ENCODE results near the gene METTL1.

METTL1 gene

DNA sequence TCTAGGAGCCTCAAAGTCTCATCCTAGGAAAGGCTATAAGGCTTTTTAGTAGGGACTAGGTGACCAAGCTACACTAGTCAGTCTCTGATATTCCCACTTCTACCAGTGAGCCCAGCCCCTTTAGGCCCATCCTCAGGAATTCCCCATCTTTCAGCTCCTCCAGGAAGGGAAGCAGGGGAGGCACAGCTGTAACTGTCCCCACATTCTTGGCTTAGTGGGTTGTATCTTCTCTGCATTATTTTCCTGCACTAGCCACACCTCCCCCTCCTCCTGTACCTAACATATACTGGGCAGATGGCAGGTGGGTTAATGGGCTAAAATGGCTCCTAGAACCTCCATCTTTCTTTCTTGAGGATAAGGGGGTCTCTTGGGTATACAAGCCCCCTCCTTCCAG, 4.6 kb downstream of the METTL1 start:
- no peak for DNase-seq (ENCODE audit: low read depth)

DNA sequence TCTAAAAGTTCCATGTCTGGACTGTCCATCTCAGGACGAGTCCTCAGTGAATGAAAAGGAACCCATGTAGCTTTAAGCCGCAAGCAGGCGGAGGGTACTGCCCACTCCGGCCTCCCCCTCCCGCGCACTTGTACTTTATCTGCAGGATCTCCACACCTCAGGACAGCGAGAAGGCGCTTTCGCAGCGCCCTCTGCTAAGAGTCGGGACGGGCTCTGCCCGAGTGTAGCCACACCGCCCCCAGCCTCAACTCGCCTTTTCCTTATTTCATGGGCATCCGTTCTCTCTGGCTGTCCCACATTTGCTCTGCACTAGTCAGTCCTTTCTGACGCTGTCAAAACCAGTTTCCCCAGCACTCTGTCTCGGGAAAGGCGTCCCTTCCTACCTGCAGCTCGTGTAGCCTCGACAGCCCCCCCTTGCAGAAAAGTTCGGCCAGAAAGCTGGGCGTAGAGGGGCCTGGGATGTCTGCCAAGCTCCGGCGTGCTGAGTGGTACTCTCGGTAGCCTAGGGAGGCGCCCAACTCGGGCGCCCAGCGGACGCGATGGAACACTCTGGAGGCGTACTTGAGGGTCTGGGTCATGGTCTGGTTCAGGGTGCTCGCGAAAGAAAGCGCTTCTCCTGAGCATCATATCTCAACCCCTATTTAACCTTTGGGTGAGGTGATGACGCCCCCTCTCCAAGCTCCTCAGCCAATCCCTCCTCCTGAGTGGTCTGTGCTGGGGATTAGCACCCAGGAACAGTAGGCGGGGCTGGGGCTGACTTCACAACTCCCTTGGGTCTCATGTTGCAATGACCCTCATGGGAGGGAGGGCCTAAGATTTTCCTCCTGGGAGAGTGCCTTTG, 5.2 kb downstream of the METTL1 start, which contains the start of gene CYP27B1:
Gene CYP27B1 (minus strand): TSS at position 615 of the 841 bp plus-strand sequence. CDS start 37 bp downstream, at position 578.
- DNase-seq (ENCODE audit: low read depth), result no peak

DNA sequence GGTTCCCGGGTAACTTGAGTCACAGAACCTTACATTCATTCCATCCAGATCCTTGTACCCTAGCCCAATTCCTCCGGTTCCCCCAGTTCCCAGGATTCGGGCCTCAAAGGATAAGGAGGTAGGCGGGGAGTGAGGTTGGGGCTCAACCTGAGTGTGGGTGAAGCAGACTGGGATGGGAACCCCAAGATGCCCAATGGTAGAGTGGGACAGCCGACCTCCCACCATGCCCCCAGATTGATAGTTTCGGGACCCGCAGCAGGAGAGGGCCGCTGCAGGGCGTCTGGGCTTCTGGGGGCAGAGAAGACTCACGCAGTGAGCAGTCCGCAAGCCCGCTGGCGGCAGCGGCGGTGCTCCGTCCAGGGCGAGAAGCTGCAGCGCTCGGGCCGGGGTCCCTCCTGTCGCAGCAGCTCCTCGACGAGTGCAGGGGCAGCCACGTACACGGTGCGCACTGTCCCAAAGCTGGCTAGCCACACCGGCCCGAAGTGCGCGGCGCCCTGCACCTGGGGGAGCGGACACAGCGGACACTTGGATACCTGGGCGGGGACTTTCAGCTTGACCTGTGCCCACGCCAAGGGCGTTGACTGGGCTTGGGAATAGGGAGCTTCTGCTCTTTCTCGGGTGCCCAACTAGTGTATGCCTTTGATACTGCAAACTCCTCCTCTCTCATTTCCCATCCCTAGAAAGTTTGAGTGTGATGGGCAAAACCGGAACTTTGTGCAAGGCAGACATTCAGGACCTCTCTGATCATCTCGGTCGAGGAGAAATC, 6.0 kb downstream of the METTL1 start:
- DNase-seq (ENCODE audit: low read depth), result no peak

DNA sequence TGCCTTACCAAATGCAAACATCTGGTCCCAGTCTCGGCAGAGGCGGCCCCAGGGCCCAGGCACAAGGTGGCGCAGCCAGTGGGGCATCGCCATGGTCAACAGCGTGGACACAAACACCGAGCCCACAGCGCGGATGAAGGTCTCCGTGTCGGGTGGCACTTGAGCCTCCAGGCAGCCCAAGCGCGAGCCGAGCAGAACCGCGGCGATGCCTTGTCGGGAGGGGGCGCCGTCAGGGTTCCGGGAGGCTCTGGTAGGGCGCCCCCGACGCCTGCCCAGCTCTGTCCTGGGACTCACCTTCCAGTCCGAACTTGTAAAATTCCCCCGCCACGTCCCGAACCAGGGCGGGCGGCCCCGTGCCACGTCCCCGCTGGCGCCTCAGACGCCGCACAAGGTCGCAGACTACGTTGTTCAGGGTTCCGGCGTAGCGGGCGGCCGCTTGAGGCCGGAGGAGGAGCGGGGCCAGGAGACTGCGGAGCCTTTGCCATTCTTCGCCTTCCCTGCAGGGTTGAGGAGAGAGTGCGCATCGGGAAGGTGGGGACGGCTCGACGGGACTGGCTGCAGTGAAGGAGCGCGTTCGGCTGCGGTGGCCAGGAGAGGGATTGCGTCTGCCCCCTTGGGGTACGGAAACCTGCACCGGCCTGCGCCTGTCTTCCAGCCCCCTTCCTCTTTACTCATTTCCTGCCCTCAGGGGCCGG, 6.8 kb downstream of the METTL1 start:
- DNase-seq (ENCODE audit: low read depth), result no peak

DNA sequence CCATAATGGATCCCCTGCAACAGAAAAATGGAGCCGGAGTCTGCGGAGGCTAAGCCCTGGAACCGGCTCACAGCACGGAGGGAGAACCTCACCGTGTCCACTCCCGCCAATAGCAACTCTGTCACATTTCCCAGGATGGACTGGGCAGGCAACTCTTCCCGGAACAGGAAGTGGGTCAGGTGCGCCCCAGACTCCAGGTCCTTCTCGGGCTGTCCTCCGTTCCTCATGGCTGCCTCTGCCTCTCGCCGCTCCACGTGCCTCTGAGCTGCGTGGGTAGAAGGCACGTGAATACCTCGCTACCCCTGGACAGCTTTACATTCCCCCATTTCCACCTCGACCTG, 7.3 kb downstream of the METTL1 start:
- no peak for DNase-seq (ENCODE audit: low read depth)

DNA sequence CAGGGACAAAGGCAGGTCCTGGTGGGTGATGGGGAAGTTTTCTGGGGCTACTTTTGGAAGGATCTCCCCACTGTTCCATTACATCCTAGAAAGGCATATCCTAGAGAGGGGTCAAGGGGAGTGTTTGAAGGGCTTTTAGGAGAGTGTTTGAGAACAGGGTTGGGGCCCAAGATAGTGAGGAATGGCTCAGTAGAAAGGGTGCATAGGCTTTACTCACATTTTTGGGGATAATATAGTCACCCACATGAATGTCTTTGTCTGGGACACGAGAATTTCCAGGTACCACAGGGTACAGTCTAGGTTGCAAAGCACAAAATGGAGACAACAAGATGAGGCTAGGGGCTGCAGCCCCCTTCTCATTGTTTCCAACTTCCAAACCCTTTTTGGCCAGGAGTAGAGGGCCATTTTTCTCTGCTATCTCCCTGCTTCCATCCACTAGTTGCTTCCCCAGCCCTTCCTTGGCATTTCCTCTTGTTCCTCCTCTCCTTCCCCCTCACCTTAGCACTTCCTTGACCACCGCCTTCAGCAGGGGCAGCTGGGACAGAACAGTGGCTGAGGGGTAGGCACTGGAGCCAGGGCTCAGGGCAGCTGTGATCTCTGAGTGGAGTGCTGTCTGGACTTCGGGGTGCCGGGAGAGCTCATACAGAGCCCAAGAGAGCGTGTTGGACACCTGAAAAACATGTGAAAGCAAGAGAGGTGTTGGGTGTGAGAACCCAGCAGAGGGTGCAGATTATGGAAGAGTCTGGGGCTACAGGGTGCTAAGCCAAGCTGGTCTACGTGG, 7.8 kb downstream of the METTL1 start:
- no peak for DNase-seq (ENCODE audit: low read depth)

DNA sequence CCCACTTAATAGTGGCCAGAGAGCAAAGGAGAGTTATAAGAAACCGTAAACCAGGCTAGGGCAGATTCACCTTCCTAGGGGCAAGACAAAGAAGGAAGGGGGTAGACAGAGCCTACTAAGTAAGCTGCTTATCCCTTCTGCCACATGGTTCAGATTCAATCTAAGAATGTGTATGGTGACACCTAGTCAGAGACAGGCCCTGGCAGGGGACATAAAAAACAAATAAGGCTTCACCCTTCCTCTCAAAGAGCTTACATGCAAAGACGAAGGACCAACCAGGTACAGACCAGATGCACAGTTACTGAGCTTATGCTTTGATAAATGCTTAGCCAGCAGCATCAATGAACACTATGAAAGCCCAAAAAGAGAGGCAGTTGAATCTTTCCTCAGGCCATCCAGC, 9.4 kb downstream of the METTL1 start:
- no peak for DNase-seq (ENCODE audit: low read depth)

DNA sequence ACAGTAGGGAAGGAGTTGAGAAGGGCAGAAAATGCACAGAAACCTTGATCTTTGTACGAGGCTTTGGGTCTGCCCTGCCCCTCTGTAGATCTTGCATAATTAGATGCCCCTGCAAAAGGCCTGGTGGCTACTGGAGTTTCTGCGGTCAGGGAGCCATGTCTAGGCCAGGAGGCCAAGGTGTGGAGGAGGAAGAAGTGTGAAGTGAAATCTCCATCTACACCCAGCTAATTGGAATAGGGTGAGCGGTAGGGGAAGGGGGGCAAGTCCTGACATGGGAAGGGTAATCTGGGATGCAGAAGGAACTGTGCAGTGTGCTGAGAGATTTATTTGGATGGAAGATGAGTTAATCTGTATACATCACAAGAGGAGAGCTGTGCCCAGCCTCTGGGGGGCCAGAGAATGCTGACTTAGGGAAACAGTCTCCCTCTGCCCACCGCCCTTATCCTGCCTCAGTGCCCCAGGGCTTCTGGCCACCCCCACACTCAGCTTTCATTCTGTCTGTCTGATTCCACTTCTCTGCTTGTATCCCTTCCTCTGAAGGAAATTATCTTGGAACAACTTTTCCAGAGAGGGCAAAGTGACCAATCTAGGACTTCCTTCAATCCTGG, 10.4 kb downstream of the METTL1 start:
- DNase-seq (ENCODE audit: low read depth), result no peak

DNA sequence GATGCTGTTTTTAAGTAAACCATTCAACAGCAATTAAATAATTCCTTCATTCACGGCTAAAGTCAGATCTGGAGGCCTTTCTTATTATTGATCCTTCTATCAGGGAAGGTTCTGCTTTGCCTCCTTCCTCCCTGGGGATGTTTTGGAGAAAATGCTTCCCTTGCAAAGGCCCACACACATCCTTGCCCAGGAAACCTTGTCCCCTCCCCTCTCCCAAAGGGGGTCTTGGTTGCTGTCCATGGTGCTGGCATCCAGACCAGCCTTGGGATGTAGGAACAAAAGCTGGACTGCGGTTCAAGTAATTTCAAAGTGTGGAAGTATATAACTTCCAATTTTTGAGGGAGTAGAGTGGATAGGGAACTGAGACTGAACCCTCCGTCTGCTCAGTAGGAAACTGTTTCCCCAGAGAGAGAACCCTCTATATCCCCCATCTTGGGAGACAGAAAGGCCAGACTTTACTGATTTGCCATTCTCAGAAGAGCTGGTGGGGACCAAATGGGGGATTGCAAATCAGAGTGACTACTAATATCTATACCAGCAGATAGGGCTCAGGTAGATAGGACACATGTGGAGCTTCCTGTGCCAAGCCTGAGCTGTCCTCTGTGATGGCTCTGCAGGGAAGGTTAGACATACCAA, 11.4 kb downstream of the METTL1 start:
- no peak for DNase-seq (ENCODE audit: low read depth)

DNA sequence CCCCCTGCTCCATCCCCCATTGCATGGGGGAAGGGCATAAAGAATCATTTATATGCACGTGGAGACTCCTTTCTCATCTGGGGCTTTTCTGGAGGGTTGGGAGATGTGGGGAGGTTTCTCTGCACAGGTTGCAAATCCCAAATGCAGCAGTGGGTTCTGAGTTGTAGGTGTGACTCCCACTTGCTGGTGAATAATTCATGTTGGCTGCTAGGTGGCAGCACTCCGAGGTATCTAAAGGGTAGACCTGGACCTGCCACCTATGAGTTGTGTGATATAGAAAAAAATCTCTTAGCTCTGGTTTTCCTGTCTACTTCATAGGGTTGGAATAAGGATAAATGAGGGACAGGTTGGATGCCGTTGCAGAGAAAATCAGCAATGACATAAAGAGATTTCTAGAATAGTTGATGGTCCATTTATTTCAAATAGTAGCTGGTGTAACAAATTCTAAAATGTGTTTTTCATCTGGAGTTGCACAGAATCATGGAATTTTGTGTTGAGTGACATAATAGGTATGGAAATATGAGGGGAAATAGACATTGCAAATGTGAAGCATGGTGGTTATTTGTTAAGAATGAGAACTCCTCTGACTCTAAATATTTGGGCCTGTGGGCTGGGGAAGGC, 12.4 kb downstream of the METTL1 start:
- DNase-seq (ENCODE audit: low read depth), result no peak

DNA sequence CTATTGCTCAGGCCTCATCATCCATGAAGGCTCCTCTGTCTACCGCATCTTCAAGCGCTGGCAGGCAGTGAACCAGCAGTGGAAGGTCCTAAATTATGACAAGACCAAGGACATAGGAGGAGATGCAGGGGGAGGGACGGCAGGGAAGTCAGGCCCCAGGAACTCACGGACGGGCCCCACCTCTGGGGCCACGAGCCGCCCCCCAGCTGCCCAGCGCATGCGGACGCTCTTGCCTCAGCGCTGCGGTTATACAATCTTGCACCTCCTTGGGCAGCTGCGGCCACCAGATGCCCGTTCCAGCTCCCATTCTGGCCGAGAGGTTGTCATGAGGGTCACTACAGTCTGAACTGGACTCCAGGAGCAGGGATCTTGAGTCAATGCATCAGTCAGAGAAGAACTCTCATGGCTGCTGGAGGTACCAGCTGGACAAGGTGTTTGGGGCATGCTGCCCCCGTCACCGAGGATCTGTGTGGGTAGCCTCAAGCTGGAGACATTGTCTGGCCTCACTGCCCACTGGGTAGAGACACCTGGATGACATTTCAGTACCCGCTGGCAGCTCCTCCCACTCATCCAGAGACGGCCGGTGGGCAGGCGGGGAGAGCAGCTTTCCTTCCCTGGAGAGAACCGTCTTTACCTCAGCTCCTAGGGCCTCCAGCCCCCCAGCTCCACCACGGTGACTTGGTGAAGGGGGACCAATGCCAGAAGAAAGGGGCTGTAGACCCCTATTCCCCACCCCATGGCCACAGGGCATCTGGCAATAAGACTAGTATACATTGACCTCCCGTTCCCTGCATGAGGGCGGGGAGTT, 13.1 kb downstream of the METTL1 start:
- DNase-seq (ENCODE audit: low read depth), result no peak

DNA sequence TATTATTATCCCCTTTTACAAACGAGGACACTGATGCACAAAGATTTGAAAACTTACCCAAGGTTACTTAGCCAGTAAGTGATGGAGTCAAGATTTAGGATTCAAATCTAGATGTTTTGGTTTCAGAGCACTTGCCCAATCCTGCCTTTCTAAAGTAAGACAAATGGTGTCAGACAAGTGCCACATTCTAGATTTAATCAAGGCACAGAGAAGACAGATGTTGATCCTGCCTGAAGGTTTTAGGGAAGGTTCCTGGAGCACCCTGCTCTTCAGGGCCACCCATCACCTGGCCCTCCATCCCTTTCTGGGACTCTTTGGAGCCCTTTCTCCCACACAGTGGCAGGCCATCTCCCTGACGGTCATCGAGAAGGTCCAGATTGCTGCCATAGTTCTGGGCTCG, 14.1 kb downstream of the METTL1 start:
- DNase-seq (ENCODE audit: low read depth), result no peak

DNA sequence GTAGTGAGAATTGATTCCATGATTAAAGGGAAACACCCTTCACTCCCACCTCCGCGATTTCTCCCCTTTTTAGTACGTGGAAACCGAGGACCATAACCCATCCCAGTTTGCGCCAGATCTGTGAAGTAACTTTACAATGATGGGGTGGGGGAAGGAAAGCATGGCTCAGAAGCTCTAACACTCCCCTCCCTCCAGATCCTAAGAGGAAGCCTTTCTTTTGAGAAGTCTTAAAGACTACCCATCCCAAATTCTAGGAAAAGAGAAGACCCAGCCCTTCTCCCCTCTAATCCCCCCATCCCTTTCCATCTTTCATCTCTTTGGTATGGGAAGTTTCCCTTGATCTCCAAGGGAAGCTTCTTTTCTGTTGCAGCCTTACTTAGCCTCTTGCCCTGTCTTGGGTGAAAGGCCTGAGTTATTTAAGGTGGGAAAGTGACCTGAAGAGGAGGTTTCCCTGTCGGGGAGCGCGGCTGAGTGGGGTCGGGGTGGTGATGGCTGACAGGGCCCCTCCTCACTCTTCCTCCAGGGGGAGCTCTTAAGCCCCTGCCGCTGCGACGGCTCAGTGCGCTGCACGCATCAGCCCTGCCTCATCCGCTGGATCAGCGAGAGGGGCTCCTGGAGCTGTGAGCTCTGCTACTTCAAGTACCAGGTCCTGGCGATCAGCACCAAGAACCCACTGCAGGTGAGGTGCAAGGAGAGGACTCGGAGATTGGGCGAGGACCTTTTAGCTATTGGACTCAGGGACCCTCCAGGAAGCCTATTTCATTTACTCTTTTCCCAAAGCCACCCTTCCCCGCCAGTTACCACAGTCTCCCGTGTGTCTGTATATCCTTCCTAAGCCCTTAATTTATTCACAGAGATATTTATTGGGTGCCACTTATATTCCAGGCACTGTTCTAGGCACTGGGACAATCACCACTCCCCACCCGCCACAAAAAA, 15.2 kb downstream of the METTL1 start:
- no peak for DNase-seq (ENCODE audit: low read depth)

DNA sequence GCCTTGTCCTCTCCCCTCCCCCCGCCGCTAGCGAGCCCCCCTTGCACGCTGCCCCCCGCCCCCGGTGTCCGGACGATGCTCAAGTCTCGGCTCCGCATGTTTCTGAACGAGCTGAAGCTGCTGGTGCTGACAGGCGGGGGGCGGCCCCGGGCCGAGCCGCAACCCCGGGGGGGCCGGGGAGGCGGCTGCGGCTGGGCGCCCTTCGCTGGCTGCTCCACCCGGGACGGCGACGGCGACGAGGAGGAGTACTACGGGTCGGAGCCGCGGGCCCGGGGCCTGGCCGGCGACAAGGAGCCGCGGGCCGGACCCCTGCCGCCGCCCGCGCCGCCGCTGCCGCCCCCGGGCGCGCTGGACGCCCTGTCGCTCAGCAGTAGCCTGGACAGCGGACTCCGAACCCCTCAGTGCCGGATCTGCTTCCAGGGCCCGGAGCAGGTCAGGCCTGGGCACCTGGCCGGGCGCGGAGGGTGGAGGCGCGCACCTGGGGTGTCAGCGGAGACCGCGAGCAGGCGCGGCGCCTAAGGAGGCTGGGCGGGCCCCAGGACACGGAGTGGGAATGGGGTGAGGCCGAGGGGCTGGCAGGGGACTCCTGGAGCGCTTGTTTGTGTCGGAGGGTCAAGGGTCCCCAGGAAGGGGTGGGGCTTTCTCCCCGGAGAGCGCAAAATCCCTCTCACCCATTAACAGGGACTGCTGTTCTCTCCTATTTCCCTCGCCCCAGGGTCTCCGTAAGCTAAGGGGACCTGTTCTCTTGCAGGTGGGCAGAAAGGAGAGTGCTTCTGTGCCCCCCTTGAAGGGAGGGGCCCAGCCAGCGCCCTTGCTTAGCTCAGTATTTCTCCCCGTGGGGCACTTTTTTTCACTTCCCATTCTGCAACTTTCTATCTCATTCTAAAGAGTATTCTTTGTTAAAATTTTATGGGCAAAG, 16.2 kb downstream of the METTL1 start:
- no peak for DNase-seq (ENCODE audit: low read depth)

DNA sequence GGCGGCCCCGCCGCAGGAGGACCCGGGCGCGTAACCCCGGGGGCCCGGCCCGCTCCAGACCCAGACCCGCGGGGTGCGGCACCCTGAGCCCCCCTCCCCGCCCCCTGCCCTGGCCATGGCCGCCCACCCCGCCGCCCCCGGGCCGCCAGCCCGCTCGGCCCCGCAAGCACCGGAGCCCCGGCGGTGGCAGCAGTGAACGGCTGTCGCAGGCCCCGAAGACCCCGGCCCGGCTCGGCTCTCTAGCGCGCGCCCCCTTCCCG, 16.8 kb downstream of the METTL1 start:
- DNase-seq (ENCODE audit: low read depth), result no peak

DNA sequence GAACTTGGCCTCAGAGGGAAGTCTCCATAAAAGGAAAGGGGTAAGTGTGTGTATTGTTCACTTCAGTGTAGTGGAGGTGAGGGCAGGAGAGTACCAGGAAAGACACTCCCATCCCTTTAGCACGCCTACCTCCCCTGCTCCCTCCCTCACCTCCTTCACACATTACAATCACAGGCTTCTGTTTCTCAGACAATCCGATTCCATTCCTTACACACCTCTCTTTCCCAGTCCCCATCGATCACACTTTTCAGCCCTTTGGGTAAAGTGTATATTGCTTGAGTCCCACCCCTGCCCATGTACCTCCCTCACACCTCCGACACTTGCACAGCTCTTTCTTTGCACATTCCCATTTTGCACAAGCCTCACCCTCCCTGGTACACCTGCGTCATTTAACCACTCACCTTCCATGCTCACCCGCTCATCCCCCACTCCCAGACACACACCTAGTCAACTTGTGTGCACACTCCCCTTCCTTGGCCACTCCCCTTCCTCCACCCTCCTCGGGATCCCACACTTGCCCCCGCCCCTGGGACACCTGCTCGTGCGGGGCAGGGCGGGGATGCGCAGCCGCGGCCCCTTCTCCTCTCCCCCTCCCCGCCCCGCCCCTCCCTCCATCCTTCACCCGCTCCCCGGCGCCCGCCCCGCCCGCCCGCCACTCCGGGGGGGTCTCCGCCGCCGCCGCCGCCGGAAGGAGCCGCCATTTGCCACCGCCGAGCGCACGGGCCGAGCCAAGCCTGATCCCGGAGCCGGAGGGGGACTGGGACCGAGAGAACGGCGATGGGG, 17.3 kb downstream of the METTL1 start, which contains the start of gene MARCHF9:
Gene MARCHF9 (plus strand): TSS at position 693 of the 783 bp plus-strand sequence. CDS start 426 bp downstream, outside the sequence.
- no peak for DNase-seq (ENCODE audit: low read depth)
